Measurements from ENCODE around the gene ARHGEF28.

Gene ARHGEF28

GRCh38 chr5:73983644-73984043, 357.6 kb downstream of the ARHGEF28 start:
- no peak for DNase-seq

GRCh38 chr5:73985145-73985544, 359.1 kb downstream of the ARHGEF28 start:
- peak; percentile 66 for DNase-seq

- DNase-seq = no peak
These were observed 360.7 kb downstream of the ARHGEF28 start for GRCh38 chr5:73986729-73987128.

- DNase-seq = no peak
These were observed 361.9 kb downstream of the ARHGEF28 start for GRCh38 chr5:73987915-73988314.

GRCh38 chr5:73989956-73990355, 364.0 kb downstream of the ARHGEF28 start:
- no peak for DNase-seq
